Heart left ventricle (tissue), 13 donors: ENCODE data around the gene LYRM4.

ENCODE experiments used
- POLR2A ChIP-seq, 2 donors: fragments of 450-650 bp; IDR thresholded peaks; one replicate each; pipeline ENCODE4 v1.6.1; 2017; ENCODE audit warnings: antibody characterized with exemption in 2 of 2, mild to moderate bottlenecking in 2 of 2, moderate library complexity in 2 of 2
- TF ChIP-seq, protein P1 (sequence below), 12 donors: fragments of 200-600 bp; sonication (generic) in 4 of 12; IDR thresholded peaks; one replicate each; pipeline versions ENCODE4 v1.5.0 to v1.8.0; 2018 to 2022; ENCODE audit warnings: antibody characterized with exemption in 12 of 12, mild to moderate bottlenecking in 5 of 12
- donor health status: ischemic (EF 13 %, LVEDD 7.1; RV severe dilation, severe dysfunction).
- donor health status: DM: no; HTN: yes; CAD: no.
- donor health status: DM: no; HTN: no; CAD: no.
- donor health status: ischemic (EF 25% LVEDD 6.9; RV normal size, moderate dysfunction).
- donor health status: ischemic (EF 25% LVEDD 5.7; RV mildly dilated, moderate dysfunction).
- donor health status: ischemic (EF 35%, LVEDD 5.7; RV mildly dilated, moderate dysfunction).
- donor health status: nonischemic (EF 11% LVEDD 7.7; RV severe dilation, severe dysfunction).
- donor health status: DM: yes; HTN: yes; CAD: no.
- donor health status: PGD.
- donor health status: ischemic (EF 29% LVEDD 5.4; RV normal size, mild dysfunction).
- donor health status: nonischemic (EF 23%, LVEDD 6.1; RV moderate dilation, normal function).

DNA sequence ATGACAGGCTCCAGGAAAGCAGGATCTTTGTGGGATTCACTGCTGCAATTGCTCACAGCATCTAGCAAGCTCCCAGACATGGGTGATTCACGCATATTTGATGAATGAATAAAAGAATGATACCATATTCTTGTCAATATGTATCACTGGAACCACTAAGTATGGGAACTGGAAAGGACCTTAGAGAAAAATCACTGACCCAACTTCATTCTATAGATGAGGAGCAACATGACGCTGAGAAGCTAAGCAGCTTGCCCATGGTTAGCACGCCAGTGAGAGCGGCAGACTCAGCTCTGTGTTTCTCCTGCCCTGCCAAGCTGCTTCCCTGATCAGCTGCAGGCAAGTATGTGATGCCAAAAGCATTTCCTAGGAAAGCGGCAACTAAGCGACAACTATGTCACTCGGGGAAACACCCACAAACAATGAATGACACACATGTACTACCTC, 108.8 kb downstream of the LYRM4 start:
- TF ChIP-seq, protein P1, sequence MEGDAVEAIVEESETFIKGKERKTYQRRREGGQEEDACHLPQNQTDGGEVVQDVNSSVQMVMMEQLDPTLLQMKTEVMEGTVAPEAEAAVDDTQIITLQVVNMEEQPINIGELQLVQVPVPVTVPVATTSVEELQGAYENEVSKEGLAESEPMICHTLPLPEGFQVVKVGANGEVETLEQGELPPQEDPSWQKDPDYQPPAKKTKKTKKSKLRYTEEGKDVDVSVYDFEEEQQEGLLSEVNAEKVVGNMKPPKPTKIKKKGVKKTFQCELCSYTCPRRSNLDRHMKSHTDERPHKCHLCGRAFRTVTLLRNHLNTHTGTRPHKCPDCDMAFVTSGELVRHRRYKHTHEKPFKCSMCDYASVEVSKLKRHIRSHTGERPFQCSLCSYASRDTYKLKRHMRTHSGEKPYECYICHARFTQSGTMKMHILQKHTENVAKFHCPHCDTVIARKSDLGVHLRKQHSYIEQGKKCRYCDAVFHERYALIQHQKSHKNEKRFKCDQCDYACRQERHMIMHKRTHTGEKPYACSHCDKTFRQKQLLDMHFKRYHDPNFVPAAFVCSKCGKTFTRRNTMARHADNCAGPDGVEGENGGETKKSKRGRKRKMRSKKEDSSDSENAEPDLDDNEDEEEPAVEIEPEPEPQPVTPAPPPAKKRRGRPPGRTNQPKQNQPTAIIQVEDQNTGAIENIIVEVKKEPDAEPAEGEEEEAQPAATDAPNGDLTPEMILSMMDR (IDR thresholded peaks at IDR 0.05): no peak
- no peak for TF ChIP-seq POLR2A (IDR thresholded peaks at IDR 0.05)
